Measurements from ENCODE around the gene IL4R. TPM values are rescaled to one million over a fixed set of nuclear protein-coding genes. Genes with fewer than 3 reads are reported as not detected.
A peak's percentile ranks its signal among the peaks of the same experiment; 100 is the strongest.

IL4R gene
- total and polyA plus RNA-seq, 4 donors = 15.5 to 61.9 (median 29.9) TPM

DNA sequence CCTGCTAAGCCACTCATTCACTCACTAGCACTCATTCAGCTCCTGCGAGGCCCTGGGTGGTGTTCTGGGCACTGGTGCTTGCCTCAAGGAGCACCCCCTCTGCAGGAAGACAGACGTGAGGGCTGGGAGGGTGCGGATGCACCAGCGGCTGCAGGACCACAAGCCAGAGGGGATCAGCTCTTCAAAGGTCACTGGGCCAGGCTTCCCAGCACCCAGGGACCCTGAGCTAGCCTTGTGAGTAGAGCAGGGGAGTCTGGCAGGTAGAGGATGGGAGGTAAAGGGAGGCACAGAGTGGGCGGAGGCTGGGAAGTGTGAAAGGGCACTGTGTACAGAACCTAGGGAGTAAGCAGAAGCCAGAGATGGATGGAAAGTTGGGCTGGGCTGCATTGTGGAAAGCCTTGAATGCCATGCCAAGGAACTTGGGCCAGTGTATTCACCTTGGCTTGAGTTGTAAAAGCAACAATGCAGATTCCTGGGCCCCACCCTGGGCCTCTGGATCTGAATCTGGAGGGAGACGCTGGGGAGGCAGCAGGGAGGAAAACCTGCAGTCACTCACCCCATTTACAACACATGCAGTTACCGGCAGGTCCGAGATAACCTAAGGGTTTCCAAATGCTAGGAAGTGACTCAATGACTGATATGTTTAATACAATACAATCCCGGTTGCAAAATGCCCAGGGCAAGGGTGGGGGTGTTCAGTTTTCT is 1.7 kb downstream of the IL4R start (continued):
- TF ChIP-seq, protein P1, sequence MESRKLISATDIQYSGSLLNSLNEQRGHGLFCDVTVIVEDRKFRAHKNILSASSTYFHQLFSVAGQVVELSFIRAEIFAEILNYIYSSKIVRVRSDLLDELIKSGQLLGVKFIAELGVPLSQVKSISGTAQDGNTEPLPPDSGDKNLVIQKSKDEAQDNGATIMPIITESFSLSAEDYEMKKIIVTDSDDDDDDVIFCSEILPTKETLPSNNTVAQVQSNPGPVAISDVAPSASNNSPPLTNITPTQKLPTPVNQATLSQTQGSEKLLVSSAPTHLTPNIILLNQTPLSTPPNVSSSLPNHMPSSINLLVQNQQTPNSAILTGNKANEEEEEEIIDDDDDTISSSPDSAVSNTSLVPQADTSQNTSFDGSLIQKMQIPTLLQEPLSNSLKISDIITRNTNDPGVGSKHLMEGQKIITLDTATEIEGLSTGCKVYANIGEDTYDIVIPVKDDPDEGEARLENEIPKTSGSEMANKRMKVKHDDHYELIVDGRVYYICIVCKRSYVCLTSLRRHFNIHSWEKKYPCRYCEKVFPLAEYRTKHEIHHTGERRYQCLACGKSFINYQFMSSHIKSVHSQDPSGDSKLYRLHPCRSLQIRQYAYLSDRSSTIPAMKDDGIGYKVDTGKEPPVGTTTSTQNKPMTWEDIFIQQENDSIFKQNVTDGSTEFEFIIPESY (IDR thresholded peaks at IDR 0.05) = peak; percentile 70
- peak; percentile 67 to 87 for TF ChIP-seq JUND (IDR thresholded peaks at IDR 0.05)
- TF ChIP-seq FOXA1 (IDR thresholded peaks at IDR 0.05) = peak; percentile 56
- TF ChIP-seq RAD21 (IDR thresholded peaks at IDR 0.05) = peak; percentile 30 to 35

DNA sequence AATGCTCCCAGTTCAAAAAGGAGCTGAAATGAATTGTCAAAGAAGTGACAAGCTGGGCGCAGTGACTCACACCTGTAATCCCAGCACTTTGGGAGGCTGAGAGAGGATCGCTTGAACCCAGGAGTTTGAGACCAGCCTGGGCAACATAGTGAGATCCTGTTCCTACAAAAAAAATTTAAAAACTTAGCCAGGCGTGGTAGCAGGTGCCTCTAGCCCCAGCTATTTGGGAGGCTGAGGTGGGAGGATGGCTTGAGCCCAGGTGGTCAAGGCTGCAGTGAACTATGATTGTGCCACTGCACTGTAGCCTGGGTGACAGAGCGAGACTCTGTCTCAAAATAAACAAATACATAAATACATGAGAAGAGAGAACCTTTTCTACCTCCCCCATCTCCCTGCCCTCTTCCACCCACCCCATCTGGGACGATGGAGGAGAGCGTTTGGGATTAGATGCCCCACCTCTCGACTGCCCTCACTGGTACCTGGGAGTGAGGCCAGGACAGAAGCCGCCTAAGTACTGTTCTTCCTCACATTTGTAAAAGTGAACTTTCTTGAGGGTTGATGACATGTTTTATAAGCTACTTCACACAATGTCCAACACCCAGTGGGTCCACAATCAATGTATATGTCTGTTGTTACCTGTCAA is 2.4 kb downstream of the IL4R start:
- TF ChIP-seq TAF1 (conservative IDR thresholded peaks at IDR 0.05) (no peak), JUND (IDR thresholded peaks at IDR 0.05) (no peak), FOXA2 (IDR thresholded peaks at IDR 0.05) (no peak), RAD21 (IDR thresholded peaks at IDR 0.05) (no peak), RXRA (IDR thresholded peaks at IDR 0.05) (no peak), GABPA (IDR thresholded peaks at IDR 0.05 in 1 of 2, conservative IDR thresholded peaks at IDR 0.05 in 1 of 2) (no peak), EGR1 (IDR thresholded peaks at IDR 0.05; ENCODE audit: low read depth in 2 of 2) (no peak), HNF4A (conservative IDR thresholded peaks at IDR 0.05) (no peak), HNF4G (IDR thresholded peaks at IDR 0.05) (no peak), FOXA1 (IDR thresholded peaks at IDR 0.05) (no peak), SP1 (IDR thresholded peaks at IDR 0.05) (no peak), YY1 (IDR thresholded peaks at IDR 0.05) (no peak), NR2F2 (IDR thresholded peaks at IDR 0.05) (no peak)
- TF ChIP-seq, protein P2, sequence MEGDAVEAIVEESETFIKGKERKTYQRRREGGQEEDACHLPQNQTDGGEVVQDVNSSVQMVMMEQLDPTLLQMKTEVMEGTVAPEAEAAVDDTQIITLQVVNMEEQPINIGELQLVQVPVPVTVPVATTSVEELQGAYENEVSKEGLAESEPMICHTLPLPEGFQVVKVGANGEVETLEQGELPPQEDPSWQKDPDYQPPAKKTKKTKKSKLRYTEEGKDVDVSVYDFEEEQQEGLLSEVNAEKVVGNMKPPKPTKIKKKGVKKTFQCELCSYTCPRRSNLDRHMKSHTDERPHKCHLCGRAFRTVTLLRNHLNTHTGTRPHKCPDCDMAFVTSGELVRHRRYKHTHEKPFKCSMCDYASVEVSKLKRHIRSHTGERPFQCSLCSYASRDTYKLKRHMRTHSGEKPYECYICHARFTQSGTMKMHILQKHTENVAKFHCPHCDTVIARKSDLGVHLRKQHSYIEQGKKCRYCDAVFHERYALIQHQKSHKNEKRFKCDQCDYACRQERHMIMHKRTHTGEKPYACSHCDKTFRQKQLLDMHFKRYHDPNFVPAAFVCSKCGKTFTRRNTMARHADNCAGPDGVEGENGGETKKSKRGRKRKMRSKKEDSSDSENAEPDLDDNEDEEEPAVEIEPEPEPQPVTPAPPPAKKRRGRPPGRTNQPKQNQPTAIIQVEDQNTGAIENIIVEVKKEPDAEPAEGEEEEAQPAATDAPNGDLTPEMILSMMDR (IDR thresholded peaks at IDR 0.05; ENCODE audit: low read depth, low read length, missing input control) = no peak
- TF ChIP-seq, protein P3, sequence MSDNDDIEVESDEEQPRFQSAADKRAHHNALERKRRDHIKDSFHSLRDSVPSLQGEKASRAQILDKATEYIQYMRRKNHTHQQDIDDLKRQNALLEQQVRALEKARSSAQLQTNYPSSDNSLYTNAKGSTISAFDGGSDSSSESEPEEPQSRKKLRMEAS (IDR thresholded peaks at IDR 0.05) = no peak
- TF ChIP-seq, protein P4, sequence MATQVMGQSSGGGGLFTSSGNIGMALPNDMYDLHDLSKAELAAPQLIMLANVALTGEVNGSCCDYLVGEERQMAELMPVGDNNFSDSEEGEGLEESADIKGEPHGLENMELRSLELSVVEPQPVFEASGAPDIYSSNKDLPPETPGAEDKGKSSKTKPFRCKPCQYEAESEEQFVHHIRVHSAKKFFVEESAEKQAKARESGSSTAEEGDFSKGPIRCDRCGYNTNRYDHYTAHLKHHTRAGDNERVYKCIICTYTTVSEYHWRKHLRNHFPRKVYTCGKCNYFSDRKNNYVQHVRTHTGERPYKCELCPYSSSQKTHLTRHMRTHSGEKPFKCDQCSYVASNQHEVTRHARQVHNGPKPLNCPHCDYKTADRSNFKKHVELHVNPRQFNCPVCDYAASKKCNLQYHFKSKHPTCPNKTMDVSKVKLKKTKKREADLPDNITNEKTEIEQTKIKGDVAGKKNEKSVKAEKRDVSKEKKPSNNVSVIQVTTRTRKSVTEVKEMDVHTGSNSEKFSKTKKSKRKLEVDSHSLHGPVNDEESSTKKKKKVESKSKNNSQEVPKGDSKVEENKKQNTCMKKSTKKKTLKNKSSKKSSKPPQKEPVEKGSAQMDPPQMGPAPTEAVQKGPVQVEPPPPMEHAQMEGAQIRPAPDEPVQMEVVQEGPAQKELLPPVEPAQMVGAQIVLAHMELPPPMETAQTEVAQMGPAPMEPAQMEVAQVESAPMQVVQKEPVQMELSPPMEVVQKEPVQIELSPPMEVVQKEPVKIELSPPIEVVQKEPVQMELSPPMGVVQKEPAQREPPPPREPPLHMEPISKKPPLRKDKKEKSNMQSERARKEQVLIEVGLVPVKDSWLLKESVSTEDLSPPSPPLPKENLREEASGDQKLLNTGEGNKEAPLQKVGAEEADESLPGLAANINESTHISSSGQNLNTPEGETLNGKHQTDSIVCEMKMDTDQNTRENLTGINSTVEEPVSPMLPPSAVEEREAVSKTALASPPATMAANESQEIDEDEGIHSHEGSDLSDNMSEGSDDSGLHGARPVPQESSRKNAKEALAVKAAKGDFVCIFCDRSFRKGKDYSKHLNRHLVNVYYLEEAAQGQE (IDR thresholded peaks at IDR 0.05) = no peak
- TF ChIP-seq, protein P1 (IDR thresholded peaks at IDR 0.05) = no peak
- TF ChIP-seq, protein P5, sequence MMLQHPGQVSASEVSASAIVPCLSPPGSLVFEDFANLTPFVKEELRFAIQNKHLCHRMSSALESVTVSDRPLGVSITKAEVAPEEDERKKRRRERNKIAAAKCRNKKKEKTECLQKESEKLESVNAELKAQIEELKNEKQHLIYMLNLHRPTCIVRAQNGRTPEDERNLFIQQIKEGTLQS (IDR thresholded peaks at IDR 0.05) = no peak
- peaks cover 23 to 69% (median 54%) of the 10 kb centered on the region in 4 donors for H3K4me1 ChIP-seq (ENCODE audit: control insufficient read depth in 4 of 4, insufficient read depth in 4 of 4, low read length in 3 of 4)
- H3K9ac ChIP-seq (ENCODE audit: low read depth in 1 of 2, low read length in 2 of 2) = peak overlapping the region; percentile 75 to 91

More for the DNA sequence above, 2.4 kb downstream of the IL4R start:
- DNase-seq (ENCODE audit: low spot score) = no peak
- peak overlapping the region; percentile 33 to 88 (median 71) for H3K4me3 ChIP-seq (ENCODE audit: low read depth in 1 of 3, low read length in 3 of 3)
- H3K27me3 ChIP-seq (ENCODE audit: control insufficient read depth in 4 of 4, insufficient read depth in 4 of 4, low read length in 3 of 4) = no peaks in the 10 kb centered on the region
- H3K27ac ChIP-seq (ENCODE audit: low read depth in 1 of 2, low read length in 2 of 2) = peak overlapping the region; percentile 97 to 99
- WGBS = 37% methylated on average over 8 of the region's 8 CpGs
- no peaks in the 10 kb centered on the region for H3K9me3 ChIP-seq (ENCODE audit: control insufficient read depth in 4 of 4, low read length in 3 of 4)
- H3K36me3 ChIP-seq (ENCODE audit: control insufficient read depth in 4 of 4, insufficient read depth in 3 of 4, low read depth in 1 of 4, low read length in 3 of 4) = peaks cover 0 to 10% (median 0%) of the 10 kb centered on the region in 4 donors
